OCI-LY3 (cell line): Measurements from ENCODE around the gene SIL1.

Experiments
- H2AFZ ChIP-seq: fragments of 200-600, 300-600 bp; shearing (Covaris generic); 2 replicates; pipeline ENCODE4 v1.6.0; 2014; ENCODE audit warnings: antibody characterized with exemption, low read depth, low read length
- H3K27ac ChIP-seq: fragments of 200-600, 300-600 bp; sonication (generic); 2 replicates; pipeline ENCODE4 v1.5.1; 2014; ENCODE audit warnings: mild to moderate bottlenecking, low read length, moderate library complexity, mixed read lengths
- H3K27me3 ChIP-seq: fragments of 200-600, 300-600 bp; sonication (generic); 2 replicates; pipeline ENCODE4 v1.6.1; 2014; ENCODE audit warnings: low read depth, low read length, mixed read lengths
- H3K36me3 ChIP-seq: fragments of 200-600, 300-600 bp; sonication (generic); replicated peaks from 2 replicates; pipeline ENCODE3; 2014; ENCODE audit warnings: low read depth, low read length, mixed read lengths
- H3K4me1 ChIP-seq: fragments of 300-600, 200-600 bp; sonication (generic); 2 replicates; pipeline ENCODE4 v1.6.1; 2014; ENCODE audit warnings: low read length, mixed read lengths
- H3K4me2 ChIP-seq: fragments of 200-600, 300-600 bp; sonication (generic); 2 replicates; pipeline ENCODE4 v1.6.1; 2014; ENCODE audit warnings: low read length, mixed read lengths
- H3K4me3 ChIP-seq: fragments of 300-600, 200-600 bp; sonication (generic); 2 replicates; pipeline ENCODE4 v1.5.1; 2014; ENCODE audit warnings: antibody characterized with exemption, mild to moderate bottlenecking, low read length, moderate library complexity
- H3K79me2 ChIP-seq: fragments of 300-600, 200-600 bp; shearing (Covaris generic); 2 replicates; pipeline ENCODE4 v1.6.1; 2014; ENCODE audit warnings: mild to moderate bottlenecking, low read length, mixed read lengths
- H3K9ac ChIP-seq: fragments of 300-600, 200-600 bp; shearing (Covaris generic); 2 replicates; pipeline ENCODE4 v1.6.0; 2014; ENCODE audit warnings: mild to moderate bottlenecking, low read length, moderate library complexity
- H3K9me3 ChIP-seq: fragments of 200-600, 300-600 bp; shearing (Covaris generic); 2 replicates; pipeline ENCODE4 v1.6.1; 2014; ENCODE audit warnings: low read length, mixed read lengths; ENCODE audit not compliant: insufficient read depth
- H4K20me1 ChIP-seq: fragments of 200-600, 300-600 bp; sonication (generic); 2 replicates; pipeline ENCODE4 v1.6.1; 2016; ENCODE audit warnings: low read length, mixed read lengths; ENCODE audit not compliant: insufficient read depth
- EZH2phosphoT487 ChIP-seq: fragments of 200-600 bp; shearing (Covaris generic); IDR thresholded peaks from 2 replicates; pipeline ENCODE4 v1.6.1; 2018; ENCODE audit warnings: antibody characterized with exemption, mixed run types, low read depth
- TF ChIP-seq, protein P1 (sequence below): fragments of 200-600, 300-600 bp; sonication (generic); IDR thresholded peaks from 2 replicates; pipeline ENCODE4 v1.5.1; 2014; ENCODE audit warnings: antibody characterized with exemption, low read length, low read depth

The SIL1 gene

DNA sequence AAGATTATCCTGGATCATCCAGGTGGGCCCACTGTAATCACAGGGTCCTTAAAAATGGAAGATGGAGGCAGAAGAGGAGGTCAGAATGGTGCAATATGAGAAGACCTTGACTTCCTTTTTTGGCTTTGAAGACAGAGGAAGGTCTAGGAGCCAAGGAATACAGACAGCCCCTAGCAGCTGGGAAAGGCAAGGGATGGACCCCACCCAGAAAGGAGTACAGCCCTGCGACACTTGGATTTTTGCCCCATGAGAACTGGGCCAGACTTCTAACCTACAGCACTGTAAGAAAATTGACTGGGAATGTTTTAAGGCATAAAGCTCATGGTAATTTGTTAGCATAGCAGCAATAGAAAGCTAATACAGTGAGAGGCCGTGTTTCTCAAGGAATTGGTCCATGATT, 256.1 kb downstream of the SIL1 start:
- H3K4me3 ChIP-seq, result no peak overlapping the region
- no peak for TF ChIP-seq EZH2phosphoT487
- TF ChIP-seq, protein P1, sequence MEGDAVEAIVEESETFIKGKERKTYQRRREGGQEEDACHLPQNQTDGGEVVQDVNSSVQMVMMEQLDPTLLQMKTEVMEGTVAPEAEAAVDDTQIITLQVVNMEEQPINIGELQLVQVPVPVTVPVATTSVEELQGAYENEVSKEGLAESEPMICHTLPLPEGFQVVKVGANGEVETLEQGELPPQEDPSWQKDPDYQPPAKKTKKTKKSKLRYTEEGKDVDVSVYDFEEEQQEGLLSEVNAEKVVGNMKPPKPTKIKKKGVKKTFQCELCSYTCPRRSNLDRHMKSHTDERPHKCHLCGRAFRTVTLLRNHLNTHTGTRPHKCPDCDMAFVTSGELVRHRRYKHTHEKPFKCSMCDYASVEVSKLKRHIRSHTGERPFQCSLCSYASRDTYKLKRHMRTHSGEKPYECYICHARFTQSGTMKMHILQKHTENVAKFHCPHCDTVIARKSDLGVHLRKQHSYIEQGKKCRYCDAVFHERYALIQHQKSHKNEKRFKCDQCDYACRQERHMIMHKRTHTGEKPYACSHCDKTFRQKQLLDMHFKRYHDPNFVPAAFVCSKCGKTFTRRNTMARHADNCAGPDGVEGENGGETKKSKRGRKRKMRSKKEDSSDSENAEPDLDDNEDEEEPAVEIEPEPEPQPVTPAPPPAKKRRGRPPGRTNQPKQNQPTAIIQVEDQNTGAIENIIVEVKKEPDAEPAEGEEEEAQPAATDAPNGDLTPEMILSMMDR, result no peak
- H3K79me2 ChIP-seq, result no peaks in the 10 kb centered on the region
- no peaks in the 10 kb centered on the region for H3K9me3 ChIP-seq
- no peak overlapping the region for H3K9ac ChIP-seq
- no peaks in the 10 kb centered on the region for H3K27me3 ChIP-seq
- H3K4me2 ChIP-seq, result no peak overlapping the region
- H3K36me3 ChIP-seq, result no peaks in the 10 kb centered on the region
- H3K4me1 ChIP-seq, result no peaks in the 10 kb centered on the region
- H3K27ac ChIP-seq, result no peak overlapping the region
- no peak overlapping the region for H2AFZ ChIP-seq
- no peaks in the 10 kb centered on the region for H4K20me1 ChIP-seq

DNA sequence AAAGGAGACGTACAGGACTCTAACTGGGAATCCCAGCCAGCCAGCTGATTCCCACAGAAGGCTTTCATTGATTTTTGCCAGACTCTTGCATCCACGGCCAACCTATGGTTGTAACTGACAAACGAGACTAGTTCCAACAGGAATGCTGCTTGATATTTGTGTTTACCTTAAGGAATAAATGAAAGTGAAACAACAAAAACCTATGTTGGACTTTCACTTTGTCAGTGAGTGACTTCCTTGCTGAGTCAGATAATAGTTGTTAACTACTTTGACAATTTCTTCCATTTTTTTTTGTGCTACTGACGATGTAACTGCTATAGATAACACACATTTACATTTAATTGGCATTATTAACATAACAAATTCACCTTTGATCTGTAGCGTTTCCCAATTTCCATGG, 259.6 kb downstream of the SIL1 start:
- Histone ChIP-seq H3K4me3 (no peak overlapping the region), H3K79me2 (no peaks in the 10 kb centered on the region), H2AFZ (no peak overlapping the region), H4K20me1 (no peaks in the 10 kb centered on the region), H3K27me3 (no peaks in the 10 kb centered on the region), H3K9ac (no peak overlapping the region), H3K4me2 (no peak overlapping the region), H3K36me3 (no peaks in the 10 kb centered on the region), H3K4me1 (no peaks in the 10 kb centered on the region), H3K27ac (no peak overlapping the region), H3K9me3 (no peaks in the 10 kb centered on the region)
- TF ChIP-seq, protein P1, result no peak
- no peak for TF ChIP-seq EZH2phosphoT487

DNA sequence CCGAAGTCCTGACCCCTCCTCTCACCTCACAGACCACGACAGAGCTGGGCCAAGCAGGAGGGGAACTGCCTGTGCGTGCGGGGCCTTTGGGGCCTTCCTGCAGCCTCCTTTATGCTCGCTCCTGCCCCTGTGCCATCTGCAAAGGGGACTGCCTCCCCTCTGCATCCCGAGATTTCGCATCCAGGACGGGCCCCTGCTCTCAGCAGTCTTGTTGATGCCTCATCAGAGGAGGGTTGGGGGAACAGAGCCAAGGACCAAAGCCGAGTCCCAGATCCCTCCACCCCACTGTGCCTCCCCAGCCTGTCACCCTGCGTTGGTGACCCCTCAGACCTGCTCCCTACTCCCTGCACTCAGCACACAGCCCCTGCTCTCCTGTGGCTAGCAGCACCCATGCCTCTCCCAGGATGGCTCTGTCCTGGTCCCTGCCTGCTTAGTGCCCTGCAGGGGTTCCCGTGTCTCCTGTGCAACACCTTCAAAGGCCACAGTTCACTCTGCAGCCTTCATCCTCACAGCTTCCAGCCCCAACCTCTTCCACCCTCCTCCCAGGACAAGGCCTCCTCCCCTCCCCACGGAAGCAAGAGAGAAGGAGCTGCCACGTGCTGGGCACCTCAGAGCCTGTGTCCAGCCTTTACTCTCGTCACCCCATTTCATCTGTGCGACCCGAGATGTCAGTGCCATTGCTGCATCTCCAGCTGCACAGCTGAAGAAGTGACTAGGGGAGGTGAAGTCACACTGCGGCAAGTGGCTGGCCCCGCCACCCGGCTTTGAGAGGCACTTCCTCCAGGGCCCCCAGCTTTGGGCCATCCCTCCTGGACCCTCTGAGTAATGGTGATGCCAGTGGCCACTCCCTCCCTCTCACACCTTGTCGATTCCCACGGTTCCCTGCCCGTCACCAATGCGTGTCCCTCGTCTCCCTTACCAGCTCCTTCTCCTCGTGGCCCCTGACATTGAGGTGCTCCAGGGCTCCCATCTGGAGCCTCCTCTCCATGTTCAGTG, 260.5 kb downstream of the SIL1 start:
- no peaks in the 10 kb centered on the region for H3K79me2 ChIP-seq
- H3K9me3 ChIP-seq, result no peaks in the 10 kb centered on the region
- H3K4me2 ChIP-seq, result no peak overlapping the region
- H3K9ac ChIP-seq, result no peak overlapping the region
- TF ChIP-seq EZH2phosphoT487, result no peak
- TF ChIP-seq, protein P1, result no peak
- H3K27me3 ChIP-seq, result no peaks in the 10 kb centered on the region
- H3K4me3 ChIP-seq, result no peak overlapping the region
- no peaks in the 10 kb centered on the region for H4K20me1 ChIP-seq
- H2AFZ ChIP-seq, result no peak overlapping the region
- H3K27ac ChIP-seq, result no peak overlapping the region
- no peaks in the 10 kb centered on the region for H3K36me3 ChIP-seq
- no peaks in the 10 kb centered on the region for H3K4me1 ChIP-seq

DNA sequence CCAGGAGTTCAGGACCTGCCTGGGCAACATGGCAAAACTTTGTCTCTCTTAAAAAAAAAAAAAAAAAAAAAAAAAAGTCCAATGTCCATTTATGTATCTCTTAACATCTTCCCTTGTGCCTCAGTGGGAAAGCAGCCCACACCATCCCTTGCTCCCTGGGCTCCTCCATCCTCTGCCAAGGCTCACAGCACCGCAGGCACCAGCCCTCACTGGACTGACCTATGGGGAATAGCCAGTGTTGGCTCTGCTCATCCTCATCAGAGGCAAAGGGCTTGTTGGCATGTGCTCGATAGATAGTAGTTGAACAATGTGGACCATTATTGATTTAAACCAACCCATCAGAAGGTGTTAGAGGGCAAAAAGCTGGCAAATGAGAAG, 261.2 kb downstream of the SIL1 start:
- Histone ChIP-seq H3K79me2 (no peaks in the 10 kb centered on the region), H3K27me3 (no peaks in the 10 kb centered on the region), H3K9me3 (no peaks in the 10 kb centered on the region), H3K27ac (no peak overlapping the region), H3K36me3 (no peaks in the 10 kb centered on the region), H3K4me1 (no peaks in the 10 kb centered on the region), H3K9ac (no peak overlapping the region), H2AFZ (no peak overlapping the region), H3K4me2 (no peak overlapping the region), H3K4me3 (no peak overlapping the region), H4K20me1 (no peaks in the 10 kb centered on the region)
- TF ChIP-seq, protein P1, result no peak
- TF ChIP-seq EZH2phosphoT487, result no peak
